Hematopoietic multipotent progenitor cell treated with erythropoietin and hydrocortisone succinate and interleukin-3 and kit ligand, for 4 days (in vitro differentiated cells): ENCODE data around the gene SMYD4.
A peak's percentile ranks its signal among the peaks of the same experiment; 100 is the strongest.
"Not testable (repeated sequence)": the region's sequence is repeated elsewhere in the genome, so short reads cannot be mapped to it uniquely, and the experiment has no call there.

Source experiments
- DNase-seq: peaks from one replicate; pipeline ENCODE4 v3.0.0-alpha.2; 2015

Gene SMYD4

GRCh38 chr17:1829592-1830257 is at the start of gene SMYD4, which contains the start of gene RPA1:
Gene SMYD4, minus strand, starts transcription at chr17:1829902. Its CDS starts 1,908 bp downstream, at chr17:1827994.
Gene RPA1, plus strand, starts transcription at chr17:1830005. Its CDS starts 89 bp downstream, at chr17:1830094.
- DNase-seq: peak; percentile 95

GRCh38 chr17:1878419-1879121 is 48.9 kb upstream of the SMYD4 start:
- no peak for DNase-seq

GRCh38 chr17:1875597-1875996 is 45.9 kb upstream of the SMYD4 start:
- no peak for DNase-seq

GRCh38 chr17:1873418-1873817 is 43.7 kb upstream of the SMYD4 start:
- no peak for DNase-seq

GRCh38 chr17:1872976-1873375 is 43.3 kb upstream of the SMYD4 start:
- DNase-seq: no peak

GRCh38 chr17:1872254-1872653 is 42.6 kb upstream of the SMYD4 start:
- no peak for DNase-seq

GRCh38 chr17:1871756-1872155 is 42.1 kb upstream of the SMYD4 start:
- DNase-seq: no peak

GRCh38 chr17:1870592-1870991 is 40.9 kb upstream of the SMYD4 start:
- peak; percentile 63 for DNase-seq

- no peak for DNase-seq
These were observed 38.4 kb upstream of the SMYD4 start for GRCh38 chr17:1868090-1868489.

GRCh38 chr17:1867307-1867706 is 37.6 kb upstream of the SMYD4 start:
- DNase-seq: no peak

GRCh38 chr17:1865252-1866037 is 35.7 kb upstream of the SMYD4 start:
- peak; percentile 84 for DNase-seq

GRCh38 chr17:1861391-1862010 is 31.8 kb upstream of the SMYD4 start:
- DNase-seq: no peak

GRCh38 chr17:1860978-1861377 is 31.3 kb upstream of the SMYD4 start:
- DNase-seq: no peak

GRCh38 chr17:1856462-1856861 is 26.8 kb upstream of the SMYD4 start:
- not testable (repeated sequence) for DNase-seq

- DNase-seq: no peak
These were observed 24.0 kb upstream of the SMYD4 start for GRCh38 chr17:1853698-1854097.

GRCh38 chr17:1852327-1852726 is 22.6 kb upstream of the SMYD4 start:
- no peak for DNase-seq

GRCh38 chr17:1847191-1847590 is 17.5 kb upstream of the SMYD4 start:
- DNase-seq: no peak

- DNase-seq: no peak
These were observed 14.2 kb upstream of the SMYD4 start for GRCh38 chr17:1843947-1844346.

- peak; percentile 55 for DNase-seq
These were observed 9.8 kb upstream of the SMYD4 start for GRCh38 chr17:1839516-1839915.

- peak; percentile 45 for DNase-seq
These were observed 4.9 kb upstream of the SMYD4 start for GRCh38 chr17:1834380-1835149.

- DNase-seq: peak; percentile 53
These were observed 586 bp upstream of the SMYD4 start for GRCh38 chr17:1830288-1830687.

- DNase-seq: peak; percentile 7
These were observed 498 bp downstream of the SMYD4 start for GRCh38 chr17:1829216-1829591.
